A673 (cell line): Measurements from ENCODE around the gene GUCD1. TPM values are rescaled to one million over a fixed set of nuclear protein-coding genes. Genes with fewer than 3 reads are reported as not detected.

Experiments
- BruUV-seq: library from RNA; stranded (reverse); fragments of 400-500 nt; replicated peaks from 2 replicates; lab custom pipeline; 2021; lab: Mats Ljungman, UMichigan
- CTCF ChIA-PET: fragments of 300-600 bp; sonication (Branson Sonifier 250); formaldehyde crosslinking; loops from one replicate; lab custom pipeline; 2022; ENCODE audit warnings: antibody characterized with exemption; lab: Charles Lee
- POLR2A ChIA-PET: fragments of 300-600 bp; sonication (Branson Sonifier 250); formaldehyde crosslinking; loops from one replicate; lab custom pipeline; 2022; ENCODE audit warnings: antibody characterized with exemption; ENCODE audit not compliant: low non-redundant PET; lab: Charles Lee
- DNase-seq: peaks from one replicate; pipeline ENCODE4 v3.0.0-alpha.2; 2015; ENCODE audit warnings: low spot score
- H3K27ac ChIP-seq: fragments of 200-600 bp; sonication (generic); 2 replicates; pipeline ENCODE4 v1.5.1; 2016; ENCODE audit warnings: mixed run types, low read depth, mild to moderate bottlenecking, mixed read lengths, antibody characterized with exemption, low read length; ENCODE audit not compliant: poor library complexity, severe bottlenecking
- H3K27me3 ChIP-seq: fragments of 200-600 bp; sonication (generic); replicated peaks from 2 replicates; pipeline ENCODE4 v1.6.1; 2017; ENCODE audit warnings: mixed run types, low read depth, mild to moderate bottlenecking, mixed read lengths, antibody characterized with exemption, low read length; ENCODE audit not compliant: insufficient read depth, poor library complexity
- H3K36me3 ChIP-seq: fragments of 200-600 bp; sonication (generic); 2 replicates; pipeline ENCODE4 v1.6.1; 2016; ENCODE audit warnings: mixed run types, mild to moderate bottlenecking, mixed read lengths, antibody characterized with exemption, low read length; ENCODE audit not compliant: insufficient read depth, poor library complexity, severe bottlenecking
- H3K4me1 ChIP-seq: fragments of 200-600 bp; sonication (generic); 2 replicates; pipeline ENCODE4 v1.6.1; 2017; ENCODE audit warnings: mixed run types, mild to moderate bottlenecking, mixed read lengths, antibody characterized with exemption, low read length; ENCODE audit not compliant: insufficient read depth, poor library complexity, severe bottlenecking
- H3K4me3 ChIP-seq: fragments of 200-600 bp; sonication (generic); 2 replicates; pipeline ENCODE4 v1.5.1; 2016; ENCODE audit warnings: low read depth, mixed run types, mild to moderate bottlenecking, mixed read lengths, low read length; ENCODE audit not compliant: poor library complexity, severe bottlenecking
- H3K9me3 ChIP-seq: fragments of 200-600 bp; sonication (generic); 2 replicates; pipeline ENCODE4 v1.6.1; 2016; ENCODE audit warnings: mixed run types, low read depth, mild to moderate bottlenecking, mixed read lengths, antibody characterized with exemption, low read length; ENCODE audit not compliant: poor library complexity, severe bottlenecking
- CTCF ChIP-seq: fragments of 300-800, 200-600 bp; sonication (generic); conservative IDR thresholded peaks from 2 replicates; pipeline ENCODE4 v1.5.1; 2017; ENCODE audit warnings: low read depth, mild to moderate bottlenecking, antibody characterized with exemption, low read length, moderate library complexity, mixed read lengths
- EZH2 ChIP-seq: fragments of 200-600 bp; sonication (generic); IDR thresholded peaks from 2 replicates; pipeline ENCODE4 v1.6.1; 2017; ENCODE audit warnings: borderline replicate concordance, low read depth, mild to moderate bottlenecking, mixed read lengths, antibody characterized with exemption, low read length; ENCODE audit not compliant: poor library complexity, severe bottlenecking
- intact Hi-C: fragments of 100-400 bp; cut with micrococcal nuclease; formaldehyde crosslinking; loops from one replicate; pipeline ENCODE4 v1.10.0; 2022; ENCODE audit not compliant: unreplicated experiment
- total RNA-seq: library from RNA; stranded (reverse); gene quantifications from 2 replicates; pipeline ENCODE4 v1.2.3, GENCODE V29; 2021

GUCD1 gene
- total RNA-seq, 1 experiment from 2014 or later, result 70.5 TPM

- TF ChIP-seq CTCF, result no peak
- no peak for TF ChIP-seq EZH2
- no peaks in the 10 kb centered on the region for H3K4me1 ChIP-seq
- no peak overlapping the region for H3K4me3 ChIP-seq
- ChIA-PET POLR2A (interaction anchor here (0.6 kb wide), 1 partner anchor 12 kb away, joined by 3 read pairs; no protein-coding TSS in a partner anchor), CTCF (no interaction called here)
- intact Hi-C loops, result no loop called here
- H3K9me3 ChIP-seq, result no peaks in the 10 kb centered on the region
- no TSS peak for BruUV-seq
- H3K27me3 ChIP-seq, result no peaks in the 10 kb centered on the region
- peaks cover 36% of the 10 kb centered on the region for H3K36me3 ChIP-seq
- no peak overlapping the region for H3K27ac ChIP-seq
- no peak for DNase-seq
Observed at GRCh38 chr22:24541681-24542515, 13.0 kb downstream of the GUCD1 start.

GRCh38 chr22:24540470-24540869 lies 14.5 kb downstream of the GUCD1 start:
- intact Hi-C loops, result no loop called here
- POLR2A ChIA-PET, result no interaction called here
- CTCF ChIA-PET, result no interaction called here

GRCh38 chr22:24536089-24536488 lies 18.8 kb downstream of the GUCD1 start:
- no peaks in the 10 kb centered on the region for H3K9me3 ChIP-seq
- H3K4me3 ChIP-seq, result no peak overlapping the region
- CTCF ChIA-PET, result no interaction called here
- H3K4me1 ChIP-seq, result no peaks in the 10 kb centered on the region
- H3K27me3 ChIP-seq, result no peaks in the 10 kb centered on the region
- BruUV-seq, result no TSS peak
- intact Hi-C loops, result no loop called here
- H3K27ac ChIP-seq, result no peak overlapping the region
- no peak for DNase-seq
- TF ChIP-seq EZH2 (no peak), CTCF (no peak)
- no peaks in the 10 kb centered on the region for H3K36me3 ChIP-seq
- POLR2A ChIA-PET, result no interaction called here

More at GRCh38 chr22:24540470-24540869, 14.5 kb downstream of the GUCD1 start:
- TSS peak; percentile 73 for BruUV-seq
- no peak overlapping the region for H3K27ac ChIP-seq
- no peak for TF ChIP-seq CTCF
- no peak for TF ChIP-seq EZH2
- H3K4me3 ChIP-seq, result no peak overlapping the region
- no peaks in the 10 kb centered on the region for H3K27me3 ChIP-seq
- H3K4me1 ChIP-seq, result no peaks in the 10 kb centered on the region
- H3K9me3 ChIP-seq, result no peaks in the 10 kb centered on the region
- peaks cover 29% of the 10 kb centered on the region for H3K36me3 ChIP-seq
- no peak for DNase-seq
